Mucosa of stomach (tissue), 1 donor: ENCODE results near the gene QSOX1.

Experiments used
- H3K27me3 ChIP-seq: one replicate; pipeline ENCODE4 v1.7.0; 2013; ENCODE audit warnings: mild to moderate bottlenecking, low read length; ENCODE audit not compliant: control insufficient read depth, insufficient read depth
- H3K36me3 ChIP-seq: one replicate; pipeline ENCODE4 v1.7.0; 2013; ENCODE audit warnings: low read length; ENCODE audit not compliant: control insufficient read depth, insufficient read depth
- H3K4me1 ChIP-seq: one replicate; pipeline ENCODE4 v1.7.0; 2013; ENCODE audit warnings: mild to moderate bottlenecking, low read length; ENCODE audit not compliant: control insufficient read depth, insufficient read depth
- H3K4me3 ChIP-seq: one replicate; pipeline ENCODE4 v1.7.0; 2013; ENCODE audit warnings: low read length
- H3K9ac ChIP-seq: one replicate; pipeline ENCODE4 v1.7.0; 2013; ENCODE audit warnings: mild to moderate bottlenecking, low read length, moderate library complexity
- H3K9me3 ChIP-seq: one replicate; pipeline ENCODE4 v1.7.0; 2013; ENCODE audit warnings: mild to moderate bottlenecking, low read length, moderate library complexity; ENCODE audit not compliant: control insufficient read depth
- donor health status: Pancreatic carcinoma.

Gene QSOX1

GRCh38 chr1:180211860-180212229 is 57.2 kb downstream of the QSOX1 start:
- H3K36me3 ChIP-seq = no peaks in the 10 kb centered on the region
- no peaks in the 10 kb centered on the region for H3K9me3 ChIP-seq
- H3K9ac ChIP-seq = no peak overlapping the region
- H3K4me1 ChIP-seq = no peaks in the 10 kb centered on the region
- no peaks in the 10 kb centered on the region for H3K27me3 ChIP-seq
- H3K4me3 ChIP-seq = no peak overlapping the region

GRCh38 chr1:180213401-180214170 is 58.9 kb downstream of the QSOX1 start:
- Histone ChIP-seq H3K9me3 (no peaks in the 10 kb centered on the region), H3K36me3 (no peaks in the 10 kb centered on the region), H3K4me1 (no peaks in the 10 kb centered on the region), H3K9ac (no peak overlapping the region), H3K4me3 (no peak overlapping the region), H3K27me3 (no peaks in the 10 kb centered on the region)

GRCh38 chr1:180215856-180216625 is 61.4 kb downstream of the QSOX1 start:
- peaks cover 5% of the 10 kb centered on the region for H3K27me3 ChIP-seq
- no peak overlapping the region for H3K4me3 ChIP-seq
- H3K36me3 ChIP-seq = no peaks in the 10 kb centered on the region
- no peaks in the 10 kb centered on the region for H3K9me3 ChIP-seq
- no peaks in the 10 kb centered on the region for H3K4me1 ChIP-seq
- H3K9ac ChIP-seq = no peak overlapping the region

- Histone ChIP-seq H3K4me1 (no peaks in the 10 kb centered on the region), H3K27me3 (peaks cover 5% of the 10 kb centered on the region), H3K9me3 (no peaks in the 10 kb centered on the region), H3K36me3 (no peaks in the 10 kb centered on the region), H3K9ac (no peak overlapping the region), H3K4me3 (no peak overlapping the region)
These were observed 62.3 kb downstream of the QSOX1 start for GRCh38 chr1:180217006-180217405.

- H3K9me3 ChIP-seq = no peaks in the 10 kb centered on the region
- H3K9ac ChIP-seq = no peak overlapping the region
- H3K36me3 ChIP-seq = no peaks in the 10 kb centered on the region
- no peak overlapping the region for H3K4me3 ChIP-seq
- no peaks in the 10 kb centered on the region for H3K4me1 ChIP-seq
- H3K27me3 ChIP-seq = peaks cover 6% of the 10 kb centered on the region
These were observed 64.4 kb downstream of the QSOX1 start for GRCh38 chr1:180218806-180219765.

GRCh38 chr1:180219776-180220175 is 65.1 kb downstream of the QSOX1 start:
- no peak overlapping the region for H3K9ac ChIP-seq
- no peaks in the 10 kb centered on the region for H3K36me3 ChIP-seq
- no peak overlapping the region for H3K4me3 ChIP-seq
- peaks cover 13% of the 10 kb centered on the region for H3K27me3 ChIP-seq
- no peaks in the 10 kb centered on the region for H3K4me1 ChIP-seq
- no peaks in the 10 kb centered on the region for H3K9me3 ChIP-seq

GRCh38 chr1:180221462-180221861 is 66.8 kb downstream of the QSOX1 start:
- no peaks in the 10 kb centered on the region for H3K36me3 ChIP-seq
- no peaks in the 10 kb centered on the region for H3K4me1 ChIP-seq
- H3K27me3 ChIP-seq = peaks cover 30% of the 10 kb centered on the region
- H3K9me3 ChIP-seq = no peaks in the 10 kb centered on the region
- H3K9ac ChIP-seq = no peak overlapping the region
- H3K4me3 ChIP-seq = no peak overlapping the region

GRCh38 chr1:180224902-180225301 is 70.2 kb downstream of the QSOX1 start:
- peaks cover 52% of the 10 kb centered on the region for H3K27me3 ChIP-seq
- no peak overlapping the region for H3K9ac ChIP-seq
- peaks cover 9% of the 10 kb centered on the region for H3K4me1 ChIP-seq
- H3K36me3 ChIP-seq = no peaks in the 10 kb centered on the region
- H3K9me3 ChIP-seq = no peaks in the 10 kb centered on the region
- no peak overlapping the region for H3K4me3 ChIP-seq

- H3K36me3 ChIP-seq = no peaks in the 10 kb centered on the region
- peaks cover 56% of the 10 kb centered on the region for H3K27me3 ChIP-seq
- peaks cover 12% of the 10 kb centered on the region for H3K4me1 ChIP-seq
- H3K9me3 ChIP-seq = no peaks in the 10 kb centered on the region
- H3K9ac ChIP-seq = no peak overlapping the region
- no peak overlapping the region for H3K4me3 ChIP-seq
These were observed 70.7 kb downstream of the QSOX1 start for GRCh38 chr1:180225403-180225802.

GRCh38 chr1:180227861-180228647 is 73.4 kb downstream of the QSOX1 start:
- H3K27me3 ChIP-seq = peaks cover 82% of the 10 kb centered on the region
- H3K36me3 ChIP-seq = no peaks in the 10 kb centered on the region
- H3K9me3 ChIP-seq = no peaks in the 10 kb centered on the region
- H3K4me1 ChIP-seq = peaks cover 29% of the 10 kb centered on the region
- H3K9ac ChIP-seq = no peak overlapping the region
- no peak overlapping the region for H3K4me3 ChIP-seq
